ENCODE data around the gene RAB17.

RAB17 gene

GRCh38 chr2:237536083-237536415, 54.5 kb downstream of the RAB17 start:
- DNase-seq (ENCODE audit: low read depth): no peak

GRCh38 chr2:237535385-237536082, 55.0 kb downstream of the RAB17 start:
- DNase-seq (ENCODE audit: low read depth): no peak

- no peak for DNase-seq (ENCODE audit: low read depth)
These were observed 56.2 kb downstream of the RAB17 start for GRCh38 chr2:237534380-237534779.

GRCh38 chr2:237533668-237534161, 56.8 kb downstream of the RAB17 start:
- no peak for DNase-seq (ENCODE audit: low read depth)

- no peak for DNase-seq (ENCODE audit: low read depth)
These were observed 58.4 kb downstream of the RAB17 start for GRCh38 chr2:237532160-237532559.

- DNase-seq (ENCODE audit: low read depth): no peak
These were observed 59.8 kb downstream of the RAB17 start for GRCh38 chr2:237530472-237531433.

- DNase-seq (ENCODE audit: low read depth): no peak
These were observed 60.8 kb downstream of the RAB17 start for GRCh38 chr2:237529452-237530402.

- DNase-seq (ENCODE audit: low read depth): no peak
These were observed 62.8 kb downstream of the RAB17 start for GRCh38 chr2:237527766-237528165.

GRCh38 chr2:237527233-237527632, 63.3 kb downstream of the RAB17 start:
- no peak for DNase-seq (ENCODE audit: low read depth)

- no peak for DNase-seq (ENCODE audit: low read depth)
These were observed 64.9 kb downstream of the RAB17 start for GRCh38 chr2:237525559-237526157.

- DNase-seq (ENCODE audit: low read depth): no peak
These were observed 65.9 kb downstream of the RAB17 start for GRCh38 chr2:237524631-237525030.

Measured in stimulated activated CD8-positive, alpha-beta memory T cell treated with anti-CD3 and anti-CD28 coated beads, Interleukin-7, amount 100 ng/mL, for 24 hours (primary cell).